Immature natural killer cell (primary cell): ENCODE data around the gene DGKA. TPM values are rescaled to one million over a fixed set of nuclear protein-coding genes. Genes with fewer than 3 reads are reported as not detected.

Experiments
- DNase-seq, 3 donors: peaks; one replicate each; pipeline ENCODE4 v3.0.0; 2022; ENCODE audit warnings: mixed read lengths in 1 of 3
- H3K27ac Mint-ChIP-seq, 6 donors: one replicate each; pipeline ENCODE4 v1.8.0; 2020; ENCODE audit warnings: mixed read lengths in 6 of 6, mild to moderate bottlenecking in 5 of 6, inconsistent platforms in 4 of 6, moderate library complexity in 3 of 6
- H3K27me3 Mint-ChIP-seq, 3 donors: one replicate each; pipeline ENCODE4 v1.8.0; 2020 to 2021; ENCODE audit warnings: low read depth in 3 of 3, mild to moderate bottlenecking in 3 of 3, mixed read lengths in 3 of 3, moderate library complexity in 3 of 3, inconsistent platforms in 1 of 3
- H3K36me3 Mint-ChIP-seq, 3 donors: one replicate each; pipeline ENCODE4 v1.8.0; 2020; ENCODE audit warnings: mixed read lengths in 3 of 3, inconsistent platforms in 2 of 3, mild to moderate bottlenecking in 2 of 3
- H3K4me1 Mint-ChIP-seq, 2 donors: one replicate each; pipeline ENCODE4 v1.8.0; 2020; ENCODE audit warnings: inconsistent platforms in 2 of 2, mild to moderate bottlenecking in 2 of 2, mixed read lengths in 2 of 2, moderate library complexity in 1 of 2
- H3K4me3 Mint-ChIP-seq, 5 donors: one replicate each; pipeline ENCODE4 v1.8.0; 2020; ENCODE audit warnings: mild to moderate bottlenecking in 5 of 5, mixed read lengths in 5 of 5, inconsistent platforms in 3 of 5, moderate library complexity in 3 of 5
- H3K9me3 Mint-ChIP-seq, 6 donors: one replicate each; pipeline ENCODE4 v1.8.0; 2020; ENCODE audit warnings: mild to moderate bottlenecking in 6 of 6, mixed read lengths in 6 of 6, inconsistent platforms in 4 of 6, moderate library complexity in 3 of 6
- polyA plus RNA-seq, 3 donors: library from polyadenylated mRNA; unstranded; fragments of 300-500 nt; fragmentation: Illumina TruSeq; gene quantifications; one replicate each; pipeline ENCODE4 v1.2.3, GENCODE V29; 2021

DGKA gene
- polyA plus RNA-seq, 3 donors from 2014 or later: 14.9 to 38.1 (median 19.7) TPM

- peak overlapping the region; percentile 97 to 100 (median 98) for H3K4me3 Mint-ChIP-seq
- no peaks in the 10 kb centered on the region for H3K9me3 Mint-ChIP-seq
- peaks cover 8 to 15% (median 13%) of the 10 kb centered on the region in 3 donors for H3K27me3 Mint-ChIP-seq
- H3K4me1 Mint-ChIP-seq: peaks cover 51 to 75% of the 10 kb centered on the region in 2 donors
- DNase-seq: no peak
- peaks cover 3 to 4% (median 4%) of the 10 kb centered on the region in 3 donors for H3K36me3 Mint-ChIP-seq
- H3K27ac Mint-ChIP-seq: peak overlapping the region; percentile 93 to 98 (median 97)
Observed at GRCh38 chr12:55925371-55925770, 5.6 kb upstream of the DGKA start.

- peak overlapping the region; percentile 93 to 98 (median 97) for H3K27ac Mint-ChIP-seq
- H3K4me3 Mint-ChIP-seq: peak overlapping the region; percentile 97 to 100 (median 98)
Observed at GRCh38 chr12:55925870-55926737, 4.9 kb upstream of the DGKA start.

GRCh38 chr12:55926738-55927587 is 4.0 kb upstream of the DGKA start:
- Mint-ChIP-seq H3K9me3 (no peaks in the 10 kb centered on the region), H3K27me3 (peaks cover 10 to 17% (median 14%) of the 10 kb centered on the region in 3 donors), H3K36me3 (peaks cover 3 to 4% (median 4%) of the 10 kb centered on the region in 3 donors), H3K27ac (peak overlapping the region; percentile 93 to 98 (median 97)), H3K4me1 (peaks cover 62 to 75% of the 10 kb centered on the region in 2 donors), H3K4me3 (peak overlapping the region; percentile 97 to 100 (median 98))
- DNase-seq: peak; percentile 80 to 83 (median 82)

More at GRCh38 chr12:55925870-55926737, 4.9 kb upstream of the DGKA start:
- peaks cover 56 to 77% of the 10 kb centered on the region in 2 donors for H3K4me1 Mint-ChIP-seq
- peaks cover 3 to 4% (median 4%) of the 10 kb centered on the region in 3 donors for H3K36me3 Mint-ChIP-seq
- DNase-seq: no peak
- H3K9me3 Mint-ChIP-seq: no peaks in the 10 kb centered on the region
- H3K27me3 Mint-ChIP-seq: peaks cover 9 to 14% (median 14%) of the 10 kb centered on the region in 3 donors

- Mint-ChIP-seq H3K4me3 (peak within 1 kb of the TSS; percentile 97 to 100 (median 99)), H3K36me3 (peaks cover 0 to 4% (median 3%) of the 10 kb centered on the region in 3 donors), H3K27ac (peak within 1 kb of the TSS; percentile 93 to 99 (median 98)), H3K9me3 (no peaks in the 10 kb centered on the region), H3K27me3 (peaks cover 14 to 20% (median 18%) of the 10 kb centered on the region in 3 donors), H3K4me1 (peaks cover 68 to 82% of the 10 kb centered on the region in 2 donors)
- peak; percentile 67 to 76 (median 68) for DNase-seq
Observed at GRCh38 chr12:55927588-55928502, 3.1 kb upstream of the DGKA start, which contains the start of gene PYM1. TSS of gene PYM1 (minus strand) at chr12:55927894. CDS start at chr12:55927761, 133 bp downstream.

- peaks cover 0 to 4% (median 0%) of the 10 kb centered on the region in 3 donors for H3K36me3 Mint-ChIP-seq
- H3K4me3 Mint-ChIP-seq: peak overlapping the region; percentile 96 to 100 (median 99)
Observed at GRCh38 chr12:55929306-55929791, 1.6 kb upstream of the DGKA start.

GRCh38 chr12:55931317-55931779 is 386 bp downstream of the DGKA start:
- peaks cover 61 to 69% of the 10 kb centered on the region in 2 donors for H3K4me1 Mint-ChIP-seq
- H3K4me3 Mint-ChIP-seq: peak overlapping the region; percentile 96 to 100 (median 99)
- peak overlapping the region; percentile 93 to 99 (median 98) for H3K27ac Mint-ChIP-seq
- no peak for DNase-seq
- H3K36me3 Mint-ChIP-seq: peaks cover 0 to 4% (median 0%) of the 10 kb centered on the region in 3 donors
- H3K9me3 Mint-ChIP-seq: no peaks in the 10 kb centered on the region
- peaks cover 15 to 18% (median 15%) of the 10 kb centered on the region in 3 donors for H3K27me3 Mint-ChIP-seq

More at GRCh38 chr12:55929306-55929791, 1.6 kb upstream of the DGKA start:
- Mint-ChIP-seq H3K27me3 (peaks cover 14 to 18% (median 17%) of the 10 kb centered on the region in 3 donors), H3K9me3 (no peaks in the 10 kb centered on the region), H3K4me1 (peaks cover 74 to 87% of the 10 kb centered on the region in 2 donors), H3K27ac (peak overlapping the region; percentile 93 to 99 (median 98))
- peak; percentile 61 to 66 (median 63) for DNase-seq

- H3K4me1 Mint-ChIP-seq: peaks cover 56 to 63% of the 10 kb centered on the region in 2 donors
- DNase-seq: peak; percentile 37 to 46 (median 45)
- H3K9me3 Mint-ChIP-seq: no peaks in the 10 kb centered on the region
- H3K36me3 Mint-ChIP-seq: peaks cover under 1 to 3% (median 2%) of the 10 kb centered on the region in 3 donors
- H3K27ac Mint-ChIP-seq: peak overlapping the region; percentile 93 to 99 (median 98)
- peaks cover 12 to 13% (median 12%) of the 10 kb centered on the region in 3 donors for H3K27me3 Mint-ChIP-seq
- H3K4me3 Mint-ChIP-seq: peak overlapping the region; percentile 96 to 100 (median 99)
Observed at GRCh38 chr12:55931780-55932550, 1.0 kb downstream of the DGKA start.

GRCh38 chr12:55932551-55932910 is 1.6 kb downstream of the DGKA start:
- peaks cover 7 to 11% (median 7%) of the 10 kb centered on the region in 3 donors for H3K27me3 Mint-ChIP-seq
- H3K27ac Mint-ChIP-seq: peak overlapping the region; percentile 93 to 99 (median 98)
- H3K36me3 Mint-ChIP-seq: peaks cover 4 to 7% (median 6%) of the 10 kb centered on the region in 3 donors
- peak; percentile 39 to 57 (median 51) for DNase-seq
- H3K9me3 Mint-ChIP-seq: no peaks in the 10 kb centered on the region
- H3K4me1 Mint-ChIP-seq: peaks cover 56 to 59% of the 10 kb centered on the region in 2 donors
- H3K4me3 Mint-ChIP-seq: peak overlapping the region; percentile 96 to 100 (median 99)

GRCh38 chr12:55933169-55933798 is 2.3 kb downstream of the DGKA start:
- H3K36me3 Mint-ChIP-seq: peaks cover 4 to 7% (median 7%) of the 10 kb centered on the region in 3 donors
- peak overlapping the region in 4 of 6 donors; percentile 93 to 98 (median 98) for H3K27ac Mint-ChIP-seq
- no peak for DNase-seq
- peak overlapping the region; percentile 96 to 100 (median 99) for H3K4me3 Mint-ChIP-seq
- H3K4me1 Mint-ChIP-seq: peaks cover 50 to 53% of the 10 kb centered on the region in 2 donors
- peaks cover 7 to 8% (median 7%) of the 10 kb centered on the region in 3 donors for H3K27me3 Mint-ChIP-seq
- H3K9me3 Mint-ChIP-seq: no peaks in the 10 kb centered on the region

GRCh38 chr12:55933799-55934742 is 3.1 kb downstream of the DGKA start:
- Mint-ChIP-seq H3K27ac (peak overlapping the region in 5 of 6 donors; percentile 17 to 60 (median 23)), H3K4me3 (peak overlapping the region in 4 of 5 donors; percentile 11 to 34 (median 14)), H3K36me3 (peaks cover 4 to 11% (median 10%) of the 10 kb centered on the region in 3 donors), H3K27me3 (peaks cover 7 to 8% (median 7%) of the 10 kb centered on the region in 3 donors), H3K4me1 (peaks cover 47% of the 10 kb centered on the region in 2 donors), H3K9me3 (no peaks in the 10 kb centered on the region)
- DNase-seq: no peak
